Measurements from ENCODE around the gene BMPR1A.

DNA sequence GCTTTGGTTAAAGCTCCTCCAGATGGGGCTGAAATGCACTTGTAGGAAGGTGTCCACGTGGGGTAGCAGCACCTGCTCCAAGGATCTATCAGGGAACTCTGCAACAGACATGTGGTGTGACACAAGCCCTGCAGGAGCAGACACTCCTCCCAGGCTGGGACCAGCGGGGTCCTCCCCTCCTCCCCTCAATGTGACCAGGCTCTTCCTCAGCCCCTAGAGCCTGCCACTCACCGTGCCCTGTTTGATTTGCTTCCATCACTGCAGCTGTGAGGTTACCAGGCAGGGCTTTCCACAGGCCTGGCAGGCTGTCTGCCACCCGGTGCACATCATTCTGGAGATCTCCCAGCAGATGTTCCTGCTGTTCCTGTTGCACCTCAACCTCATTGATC, 187.6 kb downstream of the BMPR1A start:
- TF ChIP-seq, protein P1, sequence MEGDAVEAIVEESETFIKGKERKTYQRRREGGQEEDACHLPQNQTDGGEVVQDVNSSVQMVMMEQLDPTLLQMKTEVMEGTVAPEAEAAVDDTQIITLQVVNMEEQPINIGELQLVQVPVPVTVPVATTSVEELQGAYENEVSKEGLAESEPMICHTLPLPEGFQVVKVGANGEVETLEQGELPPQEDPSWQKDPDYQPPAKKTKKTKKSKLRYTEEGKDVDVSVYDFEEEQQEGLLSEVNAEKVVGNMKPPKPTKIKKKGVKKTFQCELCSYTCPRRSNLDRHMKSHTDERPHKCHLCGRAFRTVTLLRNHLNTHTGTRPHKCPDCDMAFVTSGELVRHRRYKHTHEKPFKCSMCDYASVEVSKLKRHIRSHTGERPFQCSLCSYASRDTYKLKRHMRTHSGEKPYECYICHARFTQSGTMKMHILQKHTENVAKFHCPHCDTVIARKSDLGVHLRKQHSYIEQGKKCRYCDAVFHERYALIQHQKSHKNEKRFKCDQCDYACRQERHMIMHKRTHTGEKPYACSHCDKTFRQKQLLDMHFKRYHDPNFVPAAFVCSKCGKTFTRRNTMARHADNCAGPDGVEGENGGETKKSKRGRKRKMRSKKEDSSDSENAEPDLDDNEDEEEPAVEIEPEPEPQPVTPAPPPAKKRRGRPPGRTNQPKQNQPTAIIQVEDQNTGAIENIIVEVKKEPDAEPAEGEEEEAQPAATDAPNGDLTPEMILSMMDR (conservative IDR thresholded peaks at IDR 0.05; ENCODE audit: low read depth, low read length), result no peak
- TF ChIP-seq CEBPB (IDR thresholded peaks at IDR 0.05; ENCODE audit: low read depth, low read length) (no peak), POLR2A (IDR thresholded peaks at IDR 0.05; ENCODE audit: low read depth, low read length) (no peak)
